Spleen (tissue), 7 donors: ENCODE data around the gene VEGFA.

Experiments used
- POLR2A ChIP-seq, 3 donors: fragments of 450-650 bp; IDR thresholded peaks; one replicate each; pipeline ENCODE4 v1.5.1; 2017; ENCODE audit warnings: antibody characterized with exemption in 3 of 3, mild to moderate bottlenecking in 1 of 3
- POLR2AphosphoS5 ChIP-seq, 3 donors: sonication (generic); formaldehyde crosslinking; IDR thresholded peaks; one replicate each; pipeline ENCODE4 v1.5.1; 2017; ENCODE audit warnings: antibody characterized with exemption in 3 of 3
- TF ChIP-seq, protein P1 (sequence below), 11 experiments: fragments of 200-600 bp in 7 of 11; fragments of 450-650 bp in 4 of 11; sonication (generic) in 4 of 11; IDR thresholded peaks in 8 of 11; conservative IDR thresholded peaks in 3 of 11; 1 replicate in 7 of 11; 2 replicates in 4 of 11; pipeline versions ENCODE4 v1.4.0 to v1.8.0; 2016 to 2021; ENCODE audit warnings: antibody characterized with exemption in 11 of 11, inconsistent platforms in 4 of 11, mild to moderate bottlenecking in 1 of 11
- donor health status: DM: no; HTN: no; CAD: no; lungs with moderate emphysema.
- donor health status: DM: no; HTN: no; CAD: no.
- donor health status: DM: no; HTN: no; CAD: no.

DNA sequence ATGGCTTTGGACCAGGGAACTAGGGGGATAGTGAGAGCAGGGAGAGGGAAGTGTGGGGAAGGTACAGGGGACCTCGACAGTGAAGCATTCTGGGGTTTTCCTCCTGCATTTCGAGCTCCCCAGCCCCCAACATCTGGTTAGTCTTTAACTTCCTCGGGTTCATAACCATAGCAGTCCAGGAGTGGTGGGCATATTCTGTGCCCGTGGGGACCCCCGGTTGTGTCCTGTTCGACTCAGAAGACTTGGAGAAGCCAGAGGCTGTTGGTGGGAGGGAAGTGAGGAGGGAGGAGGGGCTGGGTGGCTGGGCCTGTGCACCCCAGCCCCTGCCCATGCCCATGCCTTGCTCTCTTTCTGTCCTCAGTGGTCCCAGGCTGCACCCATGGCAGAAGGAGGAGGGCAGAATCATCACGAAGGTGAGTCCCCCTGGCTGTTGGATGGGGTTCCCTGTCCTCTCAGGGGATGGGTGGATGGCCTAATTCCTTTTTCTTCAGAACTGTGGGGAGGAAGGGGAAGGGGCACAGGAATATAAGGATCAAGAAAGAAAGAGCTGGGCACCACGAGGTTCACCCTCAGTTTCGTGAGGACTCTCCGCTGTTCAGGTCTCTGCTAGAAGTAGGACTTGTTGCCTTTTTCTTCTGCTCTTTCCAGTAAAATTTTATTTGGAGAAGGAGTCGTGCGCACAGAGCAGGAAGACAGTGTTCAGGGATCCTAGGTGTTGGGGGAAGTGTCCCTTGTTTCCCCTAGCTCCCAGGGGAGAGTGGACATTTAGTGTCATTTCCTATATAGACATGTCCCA, 4.2 kb downstream of the VEGFA start:
- TF ChIP-seq, protein P1, sequence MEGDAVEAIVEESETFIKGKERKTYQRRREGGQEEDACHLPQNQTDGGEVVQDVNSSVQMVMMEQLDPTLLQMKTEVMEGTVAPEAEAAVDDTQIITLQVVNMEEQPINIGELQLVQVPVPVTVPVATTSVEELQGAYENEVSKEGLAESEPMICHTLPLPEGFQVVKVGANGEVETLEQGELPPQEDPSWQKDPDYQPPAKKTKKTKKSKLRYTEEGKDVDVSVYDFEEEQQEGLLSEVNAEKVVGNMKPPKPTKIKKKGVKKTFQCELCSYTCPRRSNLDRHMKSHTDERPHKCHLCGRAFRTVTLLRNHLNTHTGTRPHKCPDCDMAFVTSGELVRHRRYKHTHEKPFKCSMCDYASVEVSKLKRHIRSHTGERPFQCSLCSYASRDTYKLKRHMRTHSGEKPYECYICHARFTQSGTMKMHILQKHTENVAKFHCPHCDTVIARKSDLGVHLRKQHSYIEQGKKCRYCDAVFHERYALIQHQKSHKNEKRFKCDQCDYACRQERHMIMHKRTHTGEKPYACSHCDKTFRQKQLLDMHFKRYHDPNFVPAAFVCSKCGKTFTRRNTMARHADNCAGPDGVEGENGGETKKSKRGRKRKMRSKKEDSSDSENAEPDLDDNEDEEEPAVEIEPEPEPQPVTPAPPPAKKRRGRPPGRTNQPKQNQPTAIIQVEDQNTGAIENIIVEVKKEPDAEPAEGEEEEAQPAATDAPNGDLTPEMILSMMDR (IDR thresholded peaks at IDR 0.05 in 8 of 11, conservative IDR thresholded peaks at IDR 0.05 in 3 of 11): no peak
- no peak for TF ChIP-seq POLR2A (IDR thresholded peaks at IDR 0.05)
- no peak for TF ChIP-seq POLR2AphosphoS5 (IDR thresholded peaks at IDR 0.05)
